GM13977 (cell line): ENCODE results near the gene ADAP1.

Experiments used
- DNase-seq: peaks from one replicate; pipeline ENCODE4 v3.0.0; 2012; ENCODE audit warnings: low spot score
- in situ Hi-C: fragments of 300-500 bp; cut with MboI; formaldehyde crosslinking; loops from one replicate; pipeline ENCODE4 v1.12.0; 2022; ENCODE audit warnings: low sequenced_read_pairs, low pct_unique_long_range_greater_than_20kb, mixed read lengths, inconsistent platforms; ENCODE audit not compliant: unreplicated experiment
- TF ChIP-seq, protein P1 (sequence below): IDR thresholded peaks from 2 replicates; pipeline ENCODE4 v1.5.1; 2012; ENCODE audit warnings: mild to moderate bottlenecking, control low read depth; ENCODE audit not compliant: insufficient read depth; ENCODE audit errors: extremely low read depth, missing control alignments

Gene ADAP1

DNA sequence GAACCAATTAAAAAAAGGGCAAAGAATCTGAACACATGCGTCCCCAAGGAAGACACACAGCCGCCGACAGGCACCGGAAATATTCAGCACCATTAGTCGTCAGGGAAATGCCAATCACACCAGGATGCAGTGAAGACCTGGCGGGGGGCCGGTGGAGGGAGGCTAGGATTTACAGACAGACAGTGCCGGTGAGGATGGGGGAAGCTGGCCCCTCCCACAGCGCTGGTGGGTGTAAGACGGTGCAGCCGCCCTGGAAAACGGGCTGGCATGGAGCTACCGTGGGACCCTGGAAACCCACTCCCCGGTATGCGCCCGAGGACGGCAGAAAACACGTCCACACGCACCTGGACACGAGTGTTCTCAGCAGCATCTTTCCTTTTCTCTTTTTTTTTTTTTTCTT lies 4.8 kb upstream of the ADAP1 start:
- DNase-seq, result no peak
- TF ChIP-seq, protein P1, sequence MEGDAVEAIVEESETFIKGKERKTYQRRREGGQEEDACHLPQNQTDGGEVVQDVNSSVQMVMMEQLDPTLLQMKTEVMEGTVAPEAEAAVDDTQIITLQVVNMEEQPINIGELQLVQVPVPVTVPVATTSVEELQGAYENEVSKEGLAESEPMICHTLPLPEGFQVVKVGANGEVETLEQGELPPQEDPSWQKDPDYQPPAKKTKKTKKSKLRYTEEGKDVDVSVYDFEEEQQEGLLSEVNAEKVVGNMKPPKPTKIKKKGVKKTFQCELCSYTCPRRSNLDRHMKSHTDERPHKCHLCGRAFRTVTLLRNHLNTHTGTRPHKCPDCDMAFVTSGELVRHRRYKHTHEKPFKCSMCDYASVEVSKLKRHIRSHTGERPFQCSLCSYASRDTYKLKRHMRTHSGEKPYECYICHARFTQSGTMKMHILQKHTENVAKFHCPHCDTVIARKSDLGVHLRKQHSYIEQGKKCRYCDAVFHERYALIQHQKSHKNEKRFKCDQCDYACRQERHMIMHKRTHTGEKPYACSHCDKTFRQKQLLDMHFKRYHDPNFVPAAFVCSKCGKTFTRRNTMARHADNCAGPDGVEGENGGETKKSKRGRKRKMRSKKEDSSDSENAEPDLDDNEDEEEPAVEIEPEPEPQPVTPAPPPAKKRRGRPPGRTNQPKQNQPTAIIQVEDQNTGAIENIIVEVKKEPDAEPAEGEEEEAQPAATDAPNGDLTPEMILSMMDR, result no peak
- in situ Hi-C loops, result no loop called here

DNA sequence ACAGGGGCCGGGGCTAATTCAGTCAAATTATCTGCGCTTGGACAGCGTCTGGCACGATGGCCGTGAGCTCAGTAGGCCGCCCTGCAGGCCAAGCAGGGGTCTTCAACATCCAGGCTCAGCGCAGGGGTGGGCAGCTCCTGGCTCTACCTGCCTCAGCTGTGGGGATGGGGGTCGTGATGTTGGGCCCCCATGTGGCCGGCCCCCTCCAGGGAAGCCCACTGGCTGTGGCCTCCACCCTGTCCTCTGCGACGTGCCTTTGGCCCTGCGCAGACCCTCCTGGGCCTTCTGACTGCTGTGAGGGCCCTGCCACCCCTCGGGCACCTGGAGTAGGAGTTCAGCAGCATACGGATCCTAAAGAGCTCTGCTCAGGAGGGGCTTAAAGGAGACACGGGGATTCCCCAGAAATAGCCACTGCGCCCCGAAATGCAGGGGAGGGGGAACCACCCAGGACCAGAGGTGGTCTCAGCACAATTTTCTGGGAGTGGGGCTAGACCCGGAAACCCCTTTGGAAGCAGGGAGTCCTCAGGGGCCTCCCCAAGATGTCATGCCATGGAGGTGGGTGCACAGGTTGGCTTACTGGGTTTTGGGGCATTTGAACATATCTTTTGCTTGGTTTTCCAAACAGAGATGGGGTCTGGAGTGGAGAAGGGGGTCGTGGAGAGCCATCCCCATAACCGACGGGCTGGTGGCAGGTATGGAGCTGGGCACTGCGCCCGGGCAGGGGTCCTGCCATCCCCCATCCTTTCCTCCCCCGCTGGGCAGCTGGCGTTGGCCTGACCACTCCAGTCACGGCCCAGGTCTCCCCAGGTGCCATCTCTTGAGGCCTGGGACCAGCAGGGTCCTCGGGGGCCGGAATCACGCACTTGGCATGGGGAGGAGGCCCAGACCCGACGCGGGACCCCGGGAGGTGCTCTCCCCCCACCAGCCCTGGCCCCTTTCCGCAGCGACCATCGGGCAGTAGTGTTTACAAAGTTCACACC lies 4.0 kb upstream of the ADAP1 start:
- TF ChIP-seq, protein P1, result no peak
- in situ Hi-C loops, result no loop called here
- DNase-seq, result no peak

DNA sequence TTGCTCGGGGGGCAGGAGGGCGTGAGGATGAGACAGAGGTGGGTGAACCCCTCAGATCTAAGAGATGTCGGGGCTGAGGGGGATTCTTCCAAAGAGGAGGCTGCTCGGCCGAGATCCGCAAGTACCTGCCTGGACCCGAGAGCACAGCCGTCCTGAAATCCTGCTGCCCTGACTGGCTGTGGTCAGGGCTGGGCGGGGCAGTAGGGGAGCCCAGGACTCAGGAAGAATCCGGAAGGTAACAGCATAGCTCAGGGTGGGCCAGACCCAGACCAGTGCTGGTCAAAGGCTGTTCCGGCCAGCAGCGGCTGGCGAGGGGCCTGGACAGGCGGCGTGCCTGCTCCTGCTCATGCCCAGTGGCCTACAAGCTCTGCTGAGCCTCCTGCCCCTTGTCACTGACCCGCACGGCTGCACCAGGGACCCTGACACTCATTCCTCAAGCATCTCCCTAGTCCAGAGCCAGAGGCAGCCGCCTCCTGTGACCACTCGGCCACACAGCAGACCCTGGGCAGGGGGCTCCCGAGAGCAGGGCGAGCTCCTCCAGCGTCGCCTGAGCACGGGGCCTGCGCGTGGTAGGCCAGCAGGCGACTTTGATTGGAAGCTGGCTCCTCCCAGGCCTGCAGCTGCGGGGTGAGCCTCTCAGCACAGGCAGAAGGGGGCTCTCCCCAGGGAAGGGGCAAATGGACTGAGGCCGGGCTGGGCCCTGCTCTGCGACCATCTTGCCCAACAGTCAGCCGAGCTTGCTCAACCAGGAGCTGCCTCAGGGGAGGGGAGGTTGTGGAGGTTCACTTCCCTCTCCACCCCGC lies 3.1 kb upstream of the ADAP1 start:
- in situ Hi-C loops, result no loop called here
- DNase-seq, result no peak
- TF ChIP-seq, protein P1, result no peak

DNA sequence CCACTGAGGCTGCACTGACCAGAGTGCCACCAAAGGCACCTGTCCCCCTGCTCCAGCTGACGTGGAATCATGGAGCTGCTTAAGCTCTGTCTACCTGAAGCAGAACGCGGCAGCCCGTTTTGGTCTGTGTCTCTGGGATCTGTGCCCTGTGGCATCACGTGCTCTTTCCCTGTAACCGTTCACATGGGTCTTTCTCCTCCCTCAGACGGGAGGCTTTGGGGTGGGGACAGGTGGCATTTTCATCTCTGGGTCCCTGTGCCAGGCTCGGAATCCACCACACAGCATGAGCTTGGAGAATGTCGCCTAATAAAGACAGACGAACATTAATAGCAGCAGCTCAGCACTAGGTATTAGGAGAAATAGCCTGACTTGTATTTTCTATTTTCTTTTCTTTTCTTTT lies 1.6 kb upstream of the ADAP1 start:
- in situ Hi-C loops, result no loop called here
- no peak for DNase-seq
- TF ChIP-seq, protein P1, result no peak

DNA sequence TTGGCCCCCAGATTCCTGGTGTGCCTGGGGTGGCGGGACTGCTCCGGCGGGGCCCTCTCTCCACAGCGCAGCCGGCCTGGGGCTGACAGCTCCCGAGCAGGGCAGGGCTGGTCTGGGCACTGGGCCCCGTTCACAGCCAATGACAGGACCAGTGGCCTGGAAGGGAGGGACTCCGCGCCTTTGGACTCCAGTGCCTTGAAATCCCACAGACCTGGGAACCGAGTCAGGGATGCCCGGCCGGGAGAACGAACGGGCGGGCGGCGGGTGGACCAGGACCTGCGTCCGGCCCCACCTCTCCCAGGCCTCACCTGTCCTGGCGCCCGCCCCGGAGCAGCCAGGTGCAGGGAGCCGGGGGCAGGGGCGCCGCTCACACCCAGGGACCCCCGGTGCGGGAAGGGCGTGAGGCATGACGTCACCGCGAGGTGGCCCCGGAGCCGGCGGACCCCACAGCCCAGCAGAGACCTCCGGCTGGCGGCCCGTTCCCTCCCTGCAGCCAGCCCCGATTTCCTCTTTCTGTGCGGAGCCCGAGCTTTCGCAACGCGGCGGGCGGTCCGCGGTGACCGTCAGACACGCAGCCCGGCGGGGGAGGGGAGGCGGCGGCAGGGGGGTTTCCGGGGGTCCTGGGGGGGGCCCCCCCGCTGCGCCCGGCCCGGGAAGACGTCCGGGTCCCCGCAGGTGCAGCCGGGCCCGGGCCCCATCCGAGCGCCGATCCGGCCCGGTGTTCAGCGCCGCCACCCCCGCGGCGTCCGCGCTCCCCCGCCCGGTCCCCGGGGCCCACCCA lies 743 bp downstream of the ADAP1 start:
- TF ChIP-seq, protein P1, result no peak
- no peak for DNase-seq
- in situ Hi-C loops, result no loop called here
